Subcutaneous abdominal adipose tissue (tissue), 5 donors: Measurements from ENCODE around the gene SMARCD2.
"Not testable (repeated sequence)": the region's sequence is repeated elsewhere in the genome, so short reads cannot be mapped to it uniquely, and the experiment has no call there.

Experiments
- H3K27ac ChIP-seq: one replicate; pipeline ENCODE4 v1.7.0; 2013; ENCODE audit warnings: low read depth, mild to moderate bottlenecking, inconsistent platforms, low read length, moderate library complexity
- H3K27me3 ChIP-seq, 5 donors: one replicate each; pipeline ENCODE4 v1.7.0; 2013; ENCODE audit warnings: low read length in 5 of 5, inconsistent platforms in 1 of 5; ENCODE audit not compliant: control insufficient read depth in 5 of 5, insufficient read depth in 4 of 5
- H3K36me3 ChIP-seq, 5 donors: one replicate each; pipeline ENCODE4 v1.7.0; 2013; ENCODE audit warnings: low read length in 5 of 5; ENCODE audit not compliant: control insufficient read depth in 5 of 5, insufficient read depth in 5 of 5
- H3K4me1 ChIP-seq, 5 donors: one replicate each; pipeline ENCODE4 v1.7.0; 2013; ENCODE audit warnings: low read length in 5 of 5, mild to moderate bottlenecking in 3 of 5, moderate library complexity in 1 of 5; ENCODE audit not compliant: control insufficient read depth in 5 of 5, insufficient read depth in 5 of 5
- H3K4me3 ChIP-seq, 5 donors: one replicate each; pipeline ENCODE4 v1.7.0; 2013; ENCODE audit warnings: low read length in 5 of 5, low read depth in 1 of 5
- H3K9ac ChIP-seq, 5 donors: one replicate each; pipeline ENCODE4 v1.7.0; 2013; ENCODE audit warnings: low read length in 5 of 5, mild to moderate bottlenecking in 4 of 5, moderate library complexity in 3 of 5
- H3K9me3 ChIP-seq, 5 donors: one replicate each; pipeline ENCODE4 v1.7.0; 2013; ENCODE audit warnings: low read length in 5 of 5; ENCODE audit not compliant: control insufficient read depth in 5 of 5
- donor health status: healthy.
- donor health status: healthy.
- donor health status: healthy.
- donor health status: healthy.
- donor health status: healthy.

The SMARCD2 gene

GRCh38 chr17:63853260-63853659 lies 10.8 kb upstream of the SMARCD2 start:
- H3K27ac ChIP-seq = no peak overlapping the region
- peaks cover 0 to 12% (median 11%) of the 10 kb centered on the region in 5 donors for H3K4me1 ChIP-seq
- H3K36me3 ChIP-seq = no peaks in the 10 kb centered on the region
- H3K27me3 ChIP-seq = no peaks in the 10 kb centered on the region
- no peak overlapping the region for H3K4me3 ChIP-seq
- no peaks in the 10 kb centered on the region for H3K9me3 ChIP-seq
- H3K9ac ChIP-seq = no peak overlapping the region

GRCh38 chr17:63850401-63850800 lies 7.9 kb upstream of the SMARCD2 start:
- Histone ChIP-seq H3K9ac (no peak overlapping the region), H3K36me3 (no peaks in the 10 kb centered on the region), H3K27ac (no peak overlapping the region), H3K27me3 (no peaks in the 10 kb centered on the region), H3K4me1 (peaks cover 0 to 13% (median 11%) of the 10 kb centered on the region in 5 donors), H3K9me3 (no peaks in the 10 kb centered on the region), H3K4me3 (no peak overlapping the region)

- Histone ChIP-seq H3K9ac (peak overlapping the region in 4 of 5 donors; percentile 56 to 74 (median 68)), H3K27ac (peak overlapping the region; percentile 44), H3K27me3 (no peaks in the 10 kb centered on the region), H3K4me1 (peaks cover 0 to 14% (median 11%) of the 10 kb centered on the region in 5 donors), H3K36me3 (no peaks in the 10 kb centered on the region), H3K4me3 (peak overlapping the region; percentile 41 to 72 (median 64)), H3K9me3 (no peaks in the 10 kb centered on the region)
Measured at GRCh38 chr17:63848834-63849689, 6.6 kb upstream of the SMARCD2 start.

GRCh38 chr17:63847525-63848249 lies 5.2 kb upstream of the SMARCD2 start:
- Histone ChIP-seq H3K27ac (no peak overlapping the region), H3K4me1 (peaks cover 0 to 23% (median 17%) of the 10 kb centered on the region in 5 donors), H3K36me3 (no peaks in the 10 kb centered on the region), H3K9ac (no peak overlapping the region), H3K27me3 (no peaks in the 10 kb centered on the region), H3K9me3 (no peaks in the 10 kb centered on the region), H3K4me3 (no peak overlapping the region)

- Histone ChIP-seq H3K27me3 (no peaks in the 10 kb centered on the region), H3K9me3 (no peaks in the 10 kb centered on the region), H3K4me3 (no peak overlapping the region), H3K4me1 (peaks cover 6 to 40% (median 32%) of the 10 kb centered on the region in 5 donors), H3K27ac (no peak overlapping the region), H3K9ac (no peak overlapping the region), H3K36me3 (no peaks in the 10 kb centered on the region)
Measured at GRCh38 chr17:63845509-63845908, 3.0 kb upstream of the SMARCD2 start.

- H3K4me3 ChIP-seq = peak overlapping the region in 4 of 5 donors; percentile 62 to 90 (median 72)
- peak overlapping the region in 2 of 5 donors; percentile 32 to 52 for H3K9ac ChIP-seq
- no peaks in the 10 kb centered on the region for H3K9me3 ChIP-seq
- no peaks in the 10 kb centered on the region for H3K36me3 ChIP-seq
- peaks cover 9 to 50% (median 39%) of the 10 kb centered on the region in 5 donors for H3K4me1 ChIP-seq
- peak overlapping the region; percentile 93 for H3K27ac ChIP-seq
- H3K27me3 ChIP-seq = no peaks in the 10 kb centered on the region
Measured at GRCh38 chr17:63843910-63844677, 1.6 kb upstream of the SMARCD2 start.

GRCh38 chr17:63843387-63843888 lies 953 bp upstream of the SMARCD2 start:
- peak overlapping the region; percentile 93 for H3K27ac ChIP-seq
- H3K4me3 ChIP-seq = peak overlapping the region; percentile 62 to 90 (median 79)
- peak overlapping the region; percentile 35 to 78 (median 73) for H3K9ac ChIP-seq
- H3K9me3 ChIP-seq, H3K36me3 ChIP-seq, H3K27me3 ChIP-seq: not testable (repeated sequence)
- peaks cover 12 to 51% (median 40%) of the 10 kb centered on the region in 5 donors for H3K4me1 ChIP-seq

- H3K4me3 ChIP-seq = peak overlapping the region; percentile 80 to 90 (median 84)
- H3K4me1 ChIP-seq = peaks cover 18 to 61% (median 53%) of the 10 kb centered on the region in 5 donors
- H3K9ac ChIP-seq = peak overlapping the region; percentile 69 to 92 (median 87)
- H3K36me3 ChIP-seq = peaks cover 0 to 4% (median 3%) of the 10 kb centered on the region in 5 donors
- peak overlapping the region; percentile 93 for H3K27ac ChIP-seq
- no peaks in the 10 kb centered on the region for H3K9me3 ChIP-seq
- H3K27me3 ChIP-seq = no peaks in the 10 kb centered on the region
Measured at GRCh38 chr17:63842173-63842539, 329 bp downstream of the SMARCD2 start.

- H3K4me3 ChIP-seq = peak overlapping the region; percentile 80 to 90 (median 84)
- peaks cover 0 to 10% (median 6%) of the 10 kb centered on the region in 5 donors for H3K36me3 ChIP-seq
- H3K27me3 ChIP-seq = no peaks in the 10 kb centered on the region
- peaks cover 18 to 62% (median 55%) of the 10 kb centered on the region in 5 donors for H3K4me1 ChIP-seq
- peak overlapping the region; percentile 69 to 92 (median 87) for H3K9ac ChIP-seq
- H3K27ac ChIP-seq = peak overlapping the region; percentile 93
- H3K9me3 ChIP-seq = no peaks in the 10 kb centered on the region
Measured at GRCh38 chr17:63841350-63842172, 924 bp downstream of the SMARCD2 start.
